ENCODE measurements around the gene NEURL1.
"Not testable (repeated sequence)": the region's sequence is repeated elsewhere in the genome, so short reads cannot be mapped to it uniquely, and the experiment has no call there.

NEURL1 gene

GRCh38 chr10:103632247-103632642 is 138.7 kb downstream of the NEURL1 start:
- TF ChIP-seq CTCF (IDR thresholded peaks at IDR 0.05; ENCODE audit: control insufficient read depth, insufficient read depth, low read depth, low read length, missing control alignments) = no peak
- H3K4me3 ChIP-seq (ENCODE audit: control insufficient read depth, low read depth, low read length) = no peak overlapping the region
- no peak for DNase-seq (ENCODE audit: low read depth)

DNA sequence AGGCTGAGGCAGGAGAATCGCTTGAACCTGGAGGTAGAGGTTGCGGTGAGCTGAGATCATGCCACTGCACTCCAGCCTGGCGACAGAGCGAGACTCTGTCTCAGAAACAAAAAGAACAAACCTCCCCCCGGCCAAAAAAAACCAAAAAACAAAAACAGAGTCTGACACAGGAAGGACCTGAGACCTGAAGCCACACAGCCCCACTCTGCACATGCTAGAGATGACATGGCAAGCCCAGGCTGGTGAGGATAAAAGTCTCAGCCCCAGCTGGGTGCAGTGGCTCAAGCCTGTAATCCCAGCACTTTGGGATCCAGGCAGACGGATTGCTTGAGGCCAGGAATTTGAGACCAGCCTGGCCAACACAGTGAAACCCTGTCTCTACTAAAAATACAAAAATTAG is 139.4 kb downstream of the NEURL1 start:
- not testable (repeated sequence) for DNase-seq (ENCODE audit: low read depth); H3K4me3 ChIP-seq (ENCODE audit: control insufficient read depth, low read depth, low read length)

DNA sequence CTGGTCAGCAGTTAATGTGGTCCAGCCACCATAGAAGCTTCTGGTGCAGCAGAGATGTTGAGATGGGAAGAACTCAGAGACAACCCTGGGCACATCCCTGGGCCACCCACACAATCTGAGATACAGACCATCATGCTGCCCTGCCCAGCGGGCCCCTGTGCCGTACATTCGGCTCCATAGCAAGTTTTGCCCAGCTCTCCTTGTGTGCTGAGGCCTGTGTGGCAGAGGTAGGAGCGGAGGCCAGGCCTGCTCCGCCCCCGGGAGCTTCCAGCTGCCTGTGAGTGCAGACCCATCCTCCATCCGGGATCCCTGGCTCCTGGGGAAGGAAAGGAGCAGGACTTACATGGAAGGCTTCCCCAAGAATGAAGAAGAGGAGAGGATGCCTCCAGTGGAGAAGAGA is 140.3 kb downstream of the NEURL1 start:
- DNase-seq (ENCODE audit: low read depth) = no peak
- no peak for TF ChIP-seq CTCF (IDR thresholded peaks at IDR 0.05; ENCODE audit: control insufficient read depth, insufficient read depth, low read depth, low read length, missing control alignments)
- no peak overlapping the region for H3K4me3 ChIP-seq (ENCODE audit: control insufficient read depth, low read depth, low read length)

DNA sequence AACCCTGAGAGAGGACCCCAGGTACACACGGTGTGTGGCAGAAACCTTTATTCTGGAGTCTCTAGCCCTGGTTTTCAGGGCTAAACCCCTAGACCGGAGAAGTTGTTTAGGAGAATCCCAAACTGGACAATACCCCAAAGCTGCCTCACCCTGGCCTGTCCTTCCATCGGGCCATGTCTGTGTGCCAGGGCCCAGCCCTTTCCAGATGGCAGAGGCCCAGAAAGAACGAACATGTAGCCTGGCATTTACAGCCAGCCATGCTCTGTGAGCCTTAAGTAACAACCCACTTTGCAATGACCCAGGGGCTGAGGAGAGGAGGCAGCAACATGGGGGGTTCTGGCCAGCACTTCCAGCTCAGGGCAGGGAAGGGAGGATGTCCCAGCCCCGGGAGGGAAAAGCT is 142.1 kb downstream of the NEURL1 start:
- no peak for DNase-seq (ENCODE audit: low read depth)
- H3K4me3 ChIP-seq (ENCODE audit: control insufficient read depth, low read depth, low read length) = no peak overlapping the region
- TF ChIP-seq CTCF (IDR thresholded peaks at IDR 0.05; ENCODE audit: control insufficient read depth, insufficient read depth, low read depth, low read length, missing control alignments) = no peak

GRCh38 chr10:103636492-103636891 is 143.0 kb downstream of the NEURL1 start:
- no peak overlapping the region for H3K4me3 ChIP-seq (ENCODE audit: control insufficient read depth, low read depth, low read length)
- no peak for TF ChIP-seq CTCF (IDR thresholded peaks at IDR 0.05; ENCODE audit: control insufficient read depth, insufficient read depth, low read depth, low read length, missing control alignments)

DNA sequence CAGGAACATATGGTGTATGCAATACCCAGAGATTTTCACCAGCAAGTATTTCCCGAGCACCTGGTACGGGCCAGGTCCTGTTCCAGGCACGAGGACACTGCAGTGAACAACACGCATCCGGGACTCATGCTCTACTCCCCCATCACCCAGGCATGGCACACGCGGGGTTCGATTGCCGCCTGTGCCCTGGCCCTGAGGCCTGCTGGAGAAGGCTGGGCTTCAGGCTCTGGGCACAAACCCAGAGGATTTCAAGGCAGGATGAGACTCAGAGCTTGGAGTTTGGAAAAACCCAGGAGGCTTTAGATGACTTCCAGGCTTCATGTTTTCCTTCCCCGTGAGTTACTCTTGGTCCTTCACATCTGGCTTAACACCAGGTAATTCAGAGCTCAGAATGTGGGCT is 143.5 kb downstream of the NEURL1 start:
- no peak for DNase-seq (ENCODE audit: low read depth)
- no peak overlapping the region for H3K4me3 ChIP-seq (ENCODE audit: control insufficient read depth, low read depth, low read length)
- no peak for TF ChIP-seq CTCF (IDR thresholded peaks at IDR 0.05; ENCODE audit: control insufficient read depth, insufficient read depth, low read depth, low read length, missing control alignments)

More at GRCh38 chr10:103636492-103636891, 143.0 kb downstream of the NEURL1 start:
- no peak for DNase-seq (ENCODE audit: low read depth)

DNA sequence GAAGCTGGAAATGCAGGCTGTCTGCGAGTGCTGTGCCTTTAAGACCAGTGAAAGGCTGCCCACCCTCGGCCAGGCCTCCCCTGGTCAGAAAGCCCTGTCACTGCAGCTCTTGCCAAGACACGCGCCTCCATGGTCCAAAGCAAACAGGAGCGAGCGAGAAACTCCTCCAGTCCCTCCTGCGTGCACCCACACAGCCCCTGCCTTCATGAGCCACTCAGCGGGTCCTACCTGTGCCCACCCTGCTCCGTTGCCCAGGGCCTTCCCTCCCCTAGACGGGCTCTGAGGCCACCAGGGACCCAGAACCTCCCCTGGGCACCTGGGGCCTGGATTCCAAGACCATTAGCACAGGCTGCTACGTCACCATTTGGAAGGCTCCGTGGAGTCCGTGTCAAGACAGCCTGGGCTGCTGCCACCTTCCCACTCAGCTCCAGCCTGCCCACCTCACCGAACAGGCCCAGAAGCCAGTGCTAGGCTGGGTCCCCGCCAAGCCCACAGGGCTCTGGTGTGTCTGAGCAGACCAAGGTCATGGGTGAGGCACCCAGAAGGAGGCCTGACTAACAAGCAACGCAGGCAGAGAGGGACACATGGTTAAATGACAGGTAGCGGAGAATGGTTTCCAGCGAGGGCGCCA is 144.5 kb downstream of the NEURL1 start:
- H3K4me3 ChIP-seq (ENCODE audit: control insufficient read depth, low read depth, low read length) = no peak overlapping the region
- no peak for TF ChIP-seq CTCF (IDR thresholded peaks at IDR 0.05; ENCODE audit: control insufficient read depth, insufficient read depth, low read depth, low read length, missing control alignments)
- DNase-seq (ENCODE audit: low read depth) = peak; percentile 25
